ENCODE measurements around the gene ARL6. TPM values are rescaled to one million over a fixed set of nuclear protein-coding genes. Genes with fewer than 3 reads are reported as not detected.
A peak's percentile ranks its signal among the peaks of the same experiment; 100 is the strongest.
"Not testable (repeated sequence)": the region's sequence is repeated elsewhere in the genome, so short reads cannot be mapped to it uniquely, and the experiment has no call there.

Gene ARL6
- total RNA-seq, 2 experiments from 2014 or later = 3.0 to 4.7 TPM

DNA sequence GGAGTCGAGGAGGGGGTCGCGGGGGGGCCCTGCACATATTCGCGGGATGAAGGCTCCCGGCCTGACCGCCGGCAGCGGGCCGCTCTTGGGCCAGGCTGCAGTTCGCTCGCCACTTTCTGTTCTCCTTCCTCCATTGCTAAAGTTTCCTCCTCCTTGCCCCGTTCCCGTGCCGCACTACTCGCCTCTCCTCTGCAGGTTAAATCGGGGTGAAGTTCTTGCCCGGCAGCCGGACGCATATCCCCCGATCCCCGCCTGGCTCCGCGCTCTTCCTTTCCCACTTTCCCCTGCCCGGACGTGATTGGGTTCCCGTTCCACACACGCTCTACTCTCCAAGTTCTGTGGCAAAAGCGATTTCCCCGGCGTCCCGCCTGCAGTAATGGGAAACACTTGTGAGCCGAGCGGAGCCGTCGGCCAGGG lies 57.8 kb downstream of the ARL6 start:
- Mint-ChIP-seq H3K36me3 (ENCODE audit: low read depth) (no peaks in the 10 kb centered on the region), H3K4me3 (peak overlapping the region; percentile 95), H3K27me3 (ENCODE audit: low read depth) (peaks cover 16% of the 10 kb centered on the region), H3K9me3 (no peaks in the 10 kb centered on the region), H3K4me1 (ENCODE audit: low read depth) (peaks cover 14% of the 10 kb centered on the region), H3K27ac (no peak overlapping the region)
- intact Hi-C loops (cut with micrococcal nuclease) = loop anchor here (2.0 kb wide), 1 partner anchor 30 kb away; no protein-coding TSS in a partner anchor
- DNase-seq = peak; percentile 19
- CTCF ChIA-PET = no interaction called here

DNA sequence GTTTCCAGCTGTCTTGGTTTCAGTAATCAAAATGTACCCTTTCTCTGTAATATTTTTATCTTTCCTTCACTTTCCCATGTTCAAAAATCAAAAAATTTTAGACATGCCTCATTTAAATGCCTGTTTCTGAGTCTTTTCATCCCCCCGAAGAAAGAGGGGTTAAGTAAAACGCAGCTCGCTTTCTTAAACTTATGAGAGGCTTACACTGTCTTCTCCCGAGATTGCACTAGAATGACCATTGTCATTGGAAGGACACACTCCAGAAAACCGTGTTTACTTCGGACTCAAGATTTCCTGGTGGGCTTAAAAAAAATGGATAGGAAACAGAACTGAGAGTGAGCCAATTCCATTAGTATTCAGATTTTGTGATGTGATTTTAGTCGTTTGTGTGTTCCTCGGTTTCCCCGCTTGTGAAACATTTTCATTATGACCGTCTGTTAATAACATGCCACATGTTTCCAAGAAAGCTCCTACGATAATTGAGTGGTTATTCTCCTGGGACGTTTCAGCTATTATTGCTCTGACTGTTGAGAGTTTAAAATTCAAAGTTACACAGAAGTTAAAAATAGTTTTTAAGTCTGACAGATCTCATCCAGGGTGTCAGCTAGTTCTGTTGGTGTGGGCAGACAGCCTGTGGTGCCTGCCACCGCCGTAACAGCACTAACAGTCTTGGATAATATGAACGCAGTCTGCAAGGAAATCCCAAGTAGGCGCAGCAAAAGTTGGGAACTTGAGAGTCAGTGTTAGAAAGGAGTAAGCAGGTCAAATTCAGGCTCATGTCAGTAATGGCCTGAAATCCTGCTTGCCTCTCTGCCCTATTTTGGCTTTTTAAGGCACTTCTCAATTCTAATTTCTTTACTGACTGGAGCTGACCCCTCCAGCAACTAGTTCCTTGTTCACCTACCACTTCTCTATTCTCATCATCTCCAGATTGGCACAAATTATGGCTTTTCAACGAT lies 58.8 kb downstream of the ARL6 start:
- CTCF ChIA-PET = no interaction called here
- DNase-seq = no peak
- intact Hi-C loops (cut with micrococcal nuclease) = loop anchor here (2.0 kb wide), 1 partner anchor 31 kb away; no protein-coding TSS in a partner anchor
- Mint-ChIP-seq H3K36me3 (ENCODE audit: low read depth) (no peaks in the 10 kb centered on the region), H3K27ac (no peak overlapping the region), H3K9me3 (no peaks in the 10 kb centered on the region), H3K4me1 (ENCODE audit: low read depth) (peaks cover 14% of the 10 kb centered on the region), H3K4me3 (peak overlapping the region; percentile 95), H3K27me3 (ENCODE audit: low read depth) (peaks cover 15% of the 10 kb centered on the region)

DNA sequence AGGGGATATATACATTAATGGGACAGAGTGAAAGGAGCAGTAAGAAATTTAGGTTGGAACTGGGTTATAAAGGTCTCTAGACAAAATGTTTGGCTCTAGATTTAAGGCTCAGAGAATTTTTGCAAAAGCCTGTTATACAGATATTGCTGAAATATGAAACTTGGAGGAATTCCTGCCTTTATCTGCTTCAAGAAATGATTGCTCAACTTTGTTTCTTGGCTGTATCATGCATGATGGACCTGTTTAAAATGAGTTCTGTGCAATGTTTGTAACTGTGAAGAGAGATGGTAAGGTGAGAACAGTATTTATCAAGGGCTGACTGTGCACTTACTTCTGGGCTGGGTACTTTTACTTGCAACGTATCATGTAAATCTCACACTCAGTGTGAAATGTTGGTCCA lies 60.5 kb downstream of the ARL6 start:
- intact Hi-C loops (cut with micrococcal nuclease) = no loop called here
- CTCF ChIA-PET = no interaction called here
- peaks cover 15% of the 10 kb centered on the region for H3K27me3 Mint-ChIP-seq (ENCODE audit: low read depth)
- H3K27ac Mint-ChIP-seq = no peak overlapping the region
- peaks cover 14% of the 10 kb centered on the region for H3K4me1 Mint-ChIP-seq (ENCODE audit: low read depth)
- no peaks in the 10 kb centered on the region for H3K9me3 Mint-ChIP-seq
- no peak for DNase-seq
- H3K4me3 Mint-ChIP-seq = no peak overlapping the region
- no peaks in the 10 kb centered on the region for H3K36me3 Mint-ChIP-seq (ENCODE audit: low read depth)

DNA sequence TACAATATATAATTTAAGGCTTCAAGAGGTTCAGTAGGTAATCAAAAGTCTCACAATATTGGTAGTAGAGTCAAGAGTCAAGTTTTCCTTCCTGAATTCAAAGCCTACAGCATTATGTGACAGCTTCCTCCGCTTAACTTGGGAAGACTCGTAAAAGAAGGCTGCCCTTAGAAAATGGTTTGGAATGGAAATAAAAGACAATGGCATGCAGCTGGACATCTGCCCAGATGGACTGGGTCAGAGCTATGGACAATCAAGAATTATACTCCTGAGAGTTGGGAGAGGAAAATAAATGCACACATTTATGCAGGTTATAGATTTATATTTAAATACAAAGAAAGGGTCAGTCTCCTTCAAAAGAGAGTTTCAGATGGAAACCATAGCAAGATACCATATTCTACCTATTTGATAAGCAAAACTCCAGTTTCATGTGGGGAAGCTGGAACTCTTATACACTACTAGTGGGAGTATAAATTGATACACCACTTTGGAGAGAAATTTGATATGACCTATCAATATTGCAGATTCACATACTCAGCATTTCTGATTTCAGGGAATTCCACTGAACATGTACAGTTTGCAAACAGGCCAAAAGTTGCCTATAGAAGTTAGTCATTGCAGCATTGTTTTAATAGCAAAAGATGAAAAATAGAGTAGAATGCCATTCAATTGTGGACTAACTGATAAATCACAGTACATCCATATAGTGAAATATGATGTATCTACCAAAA lies 63.3 kb downstream of the ARL6 start:
- no peak overlapping the region for H3K27ac Mint-ChIP-seq
- no peak for DNase-seq
- CTCF ChIA-PET = interaction anchor here (0.5 kb wide), 1 partner anchor 148 kb away, joined by 3 read pairs; no protein-coding TSS in a partner anchor
- H3K4me3 Mint-ChIP-seq = no peak overlapping the region
- intact Hi-C loops (cut with micrococcal nuclease) = no loop called here
- no peaks in the 10 kb centered on the region for H3K9me3 Mint-ChIP-seq
- H3K36me3 Mint-ChIP-seq (ENCODE audit: low read depth) = no peaks in the 10 kb centered on the region
- peaks cover 5% of the 10 kb centered on the region for H3K4me1 Mint-ChIP-seq (ENCODE audit: low read depth)
- H3K27me3 Mint-ChIP-seq (ENCODE audit: low read depth) = peaks cover 7% of the 10 kb centered on the region

DNA sequence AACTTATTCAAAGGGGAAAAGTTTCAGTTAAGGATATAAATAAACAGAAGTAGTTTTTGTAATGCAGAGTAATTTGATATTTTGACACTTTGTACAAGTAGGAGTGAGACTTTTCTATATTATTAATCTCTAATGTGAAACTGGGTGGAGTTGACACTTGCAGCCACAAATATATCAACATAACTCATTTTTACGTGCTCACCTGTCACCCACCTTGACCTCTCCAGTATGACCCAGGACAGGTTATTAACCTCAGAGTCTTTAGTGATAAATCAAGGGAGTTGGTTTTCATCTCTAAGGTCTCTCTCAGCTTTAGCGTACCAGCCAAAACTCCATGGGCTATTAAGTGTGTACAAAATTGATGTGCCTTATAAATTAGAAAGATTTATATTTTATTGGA lies 64.6 kb downstream of the ARL6 start:
- no peak overlapping the region for H3K27ac Mint-ChIP-seq

DNA sequence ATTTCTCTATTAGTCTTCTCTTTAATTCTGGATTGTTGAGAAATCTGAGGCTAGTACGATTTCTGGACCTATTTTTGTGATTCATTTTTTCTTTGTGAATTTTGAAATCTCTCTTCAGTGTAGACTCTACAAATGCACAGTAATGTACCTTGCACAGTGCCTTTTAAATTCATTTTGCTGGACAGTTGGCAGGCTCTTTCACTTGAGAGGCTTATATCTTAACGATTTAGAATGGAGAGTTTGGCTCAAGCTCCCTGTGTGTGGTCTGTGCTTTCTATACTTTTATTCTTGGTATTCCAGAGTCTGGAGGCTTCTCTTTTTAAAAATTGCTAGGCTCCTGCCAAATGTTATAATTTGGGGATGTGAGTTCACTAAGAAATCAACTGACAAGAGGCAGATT lies 66.1 kb downstream of the ARL6 start:
- no peak overlapping the region for H3K27ac Mint-ChIP-seq
- H3K9me3 Mint-ChIP-seq = no peaks in the 10 kb centered on the region
- no peak for DNase-seq
- no peak overlapping the region for H3K4me3 Mint-ChIP-seq
- intact Hi-C loops (cut with micrococcal nuclease) = no loop called here
- no peaks in the 10 kb centered on the region for H3K4me1 Mint-ChIP-seq (ENCODE audit: low read depth)
- CTCF ChIA-PET = no interaction called here
- H3K36me3 Mint-ChIP-seq (ENCODE audit: low read depth) = no peaks in the 10 kb centered on the region
- no peaks in the 10 kb centered on the region for H3K27me3 Mint-ChIP-seq (ENCODE audit: low read depth)

More for the DNA sequence above, 64.6 kb downstream of the ARL6 start:
- intact Hi-C loops (cut with micrococcal nuclease) = no loop called here
- DNase-seq = no peak
- H3K4me3 Mint-ChIP-seq = no peak overlapping the region
- no peaks in the 10 kb centered on the region for H3K9me3 Mint-ChIP-seq
- H3K36me3 Mint-ChIP-seq (ENCODE audit: low read depth) = no peaks in the 10 kb centered on the region
- no peaks in the 10 kb centered on the region for H3K4me1 Mint-ChIP-seq (ENCODE audit: low read depth)
- H3K27me3 Mint-ChIP-seq (ENCODE audit: low read depth) = no peaks in the 10 kb centered on the region
- CTCF ChIA-PET = interaction anchor here (0.6 kb wide), 1 partner anchor 1052 kb away, joined by 3 read pairs; no protein-coding TSS in a partner anchor

DNA sequence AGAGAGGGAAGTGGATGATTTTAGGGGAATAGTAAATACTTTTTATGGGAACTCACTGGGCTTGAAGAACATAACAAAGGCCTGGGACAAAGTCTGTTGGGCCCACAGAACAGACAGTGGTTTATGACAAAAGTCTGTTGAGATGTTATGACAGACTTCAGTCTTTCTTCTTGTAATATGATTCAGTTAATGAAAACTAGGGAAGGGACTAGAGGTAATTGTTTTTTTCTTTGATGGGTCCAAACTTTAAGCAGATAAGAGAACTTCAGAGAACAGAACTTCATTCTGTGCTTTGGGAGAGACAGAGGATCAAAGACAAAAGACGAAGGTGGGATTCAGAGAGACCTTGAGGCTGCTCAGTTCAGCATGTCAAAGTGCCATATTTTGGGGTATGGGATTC lies 66.6 kb downstream of the ARL6 start:
- Mint-ChIP-seq H3K27me3 (ENCODE audit: low read depth) (no peaks in the 10 kb centered on the region), H3K4me3 (no peak overlapping the region), H3K27ac (no peak overlapping the region), H3K9me3 (no peaks in the 10 kb centered on the region), H3K36me3 (ENCODE audit: low read depth) (no peaks in the 10 kb centered on the region), H3K4me1 (ENCODE audit: low read depth) (no peaks in the 10 kb centered on the region)
- intact Hi-C loops (cut with micrococcal nuclease) = no loop called here
- CTCF ChIA-PET = no interaction called here
- no peak for DNase-seq

DNA sequence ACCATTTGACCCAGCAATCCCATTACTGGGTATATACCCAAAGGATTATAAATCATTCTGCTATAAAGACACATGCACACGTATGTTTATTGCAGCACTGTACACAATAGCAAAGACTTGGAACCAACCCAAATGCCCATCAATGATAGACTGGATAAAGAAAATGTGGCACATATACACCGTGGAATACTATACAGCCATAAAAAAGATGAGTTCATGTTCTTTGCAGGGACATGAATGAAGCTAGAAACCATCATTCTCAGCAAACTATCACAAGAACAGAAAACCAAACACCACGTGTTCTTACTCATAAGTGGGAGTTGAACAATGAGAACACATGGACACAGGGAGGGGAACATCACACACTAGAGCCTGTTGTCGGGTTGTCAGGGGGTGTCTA lies 68.6 kb downstream of the ARL6 start:
- CTCF ChIA-PET; H3K36me3 Mint-ChIP-seq (ENCODE audit: low read depth); DNase-seq; H3K27me3 Mint-ChIP-seq (ENCODE audit: low read depth); H3K4me3 Mint-ChIP-seq; H3K9me3 Mint-ChIP-seq; intact Hi-C loops (cut with micrococcal nuclease); H3K27ac Mint-ChIP-seq; H3K4me1 Mint-ChIP-seq (ENCODE audit: low read depth): not testable (repeated sequence)

DNA sequence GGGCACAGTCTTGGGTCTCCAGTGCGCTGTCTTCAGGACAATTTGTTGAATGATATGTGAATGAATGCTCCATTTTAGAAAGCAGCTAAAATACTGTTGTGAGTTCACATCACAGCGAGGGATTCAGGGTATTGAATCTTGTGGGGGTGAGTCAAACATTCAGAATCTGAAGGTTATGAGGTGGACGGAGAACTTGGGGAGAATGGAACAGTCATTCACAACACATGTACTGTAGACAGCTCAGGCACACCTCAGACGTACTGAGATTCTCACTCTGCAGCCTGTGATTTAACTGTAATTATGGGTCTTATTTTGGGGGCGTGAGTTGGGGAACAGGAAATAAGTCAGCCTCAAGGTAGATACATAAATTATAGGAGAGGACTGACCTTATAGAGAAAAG lies 71.2 kb downstream of the ARL6 start:
- intact Hi-C loops (cut with micrococcal nuclease) = no loop called here
- no peak for DNase-seq
- CTCF ChIA-PET = no interaction called here
- Mint-ChIP-seq H3K4me3 (no peak overlapping the region), H3K4me1 (ENCODE audit: low read depth) (no peaks in the 10 kb centered on the region), H3K27ac (no peak overlapping the region), H3K9me3 (no peaks in the 10 kb centered on the region), H3K36me3 (ENCODE audit: low read depth) (no peaks in the 10 kb centered on the region), H3K27me3 (ENCODE audit: low read depth) (no peaks in the 10 kb centered on the region)

DNA sequence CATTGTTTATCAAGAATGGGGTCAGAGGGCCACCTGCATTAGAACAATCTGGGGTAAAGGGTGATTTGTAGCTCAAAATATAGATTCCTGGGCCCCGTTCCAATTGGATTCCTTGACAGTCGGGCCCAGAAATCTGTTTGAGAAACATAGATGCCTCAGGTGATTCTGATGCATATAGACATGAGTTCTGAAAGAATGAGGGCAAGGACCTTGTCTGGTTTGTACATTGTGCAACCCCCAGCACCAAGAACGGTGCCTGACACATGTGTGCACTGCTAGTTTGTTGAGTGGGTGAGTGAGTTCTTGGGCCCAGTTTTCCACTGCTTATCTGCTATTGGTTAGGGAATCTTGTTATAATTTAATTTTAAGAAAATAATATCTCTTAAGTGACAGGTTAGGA lies 73.8 kb downstream of the ARL6 start:
- H3K27me3 Mint-ChIP-seq (ENCODE audit: low read depth) = no peaks in the 10 kb centered on the region
- no peaks in the 10 kb centered on the region for H3K36me3 Mint-ChIP-seq (ENCODE audit: low read depth)
- intact Hi-C loops (cut with micrococcal nuclease) = no loop called here
- H3K27ac Mint-ChIP-seq = no peak overlapping the region
- H3K9me3 Mint-ChIP-seq = no peaks in the 10 kb centered on the region
- no peak for DNase-seq
- CTCF ChIA-PET = interaction anchor here (0.9 to 1.0 kb wide), 2 partner anchors 117 to 184 kb away, joined by 3 to 5 read pairs; no protein-coding TSS in a partner anchor
- H3K4me1 Mint-ChIP-seq (ENCODE audit: low read depth) = no peaks in the 10 kb centered on the region
- no peak overlapping the region for H3K4me3 Mint-ChIP-seq

DNA sequence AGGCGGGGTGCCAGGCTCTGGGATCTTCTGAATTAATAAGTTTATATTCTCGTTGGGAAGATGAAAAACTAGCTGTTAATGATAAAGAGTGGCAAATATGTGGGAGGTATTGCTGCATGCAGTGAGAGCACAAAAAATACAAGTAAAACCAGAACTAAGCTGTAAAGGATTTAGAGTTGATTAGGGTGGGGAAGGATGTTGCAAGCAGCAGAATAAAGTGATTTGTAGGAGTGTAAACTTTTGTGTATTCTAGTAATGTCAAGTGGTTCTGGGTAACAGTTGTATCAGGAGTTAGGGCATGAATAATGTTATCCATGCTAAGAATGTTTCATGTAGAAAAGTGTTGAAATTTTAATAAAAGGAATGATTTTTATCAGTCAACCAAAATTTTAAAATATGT lies 75.4 kb downstream of the ARL6 start:
- H3K4me1 Mint-ChIP-seq (ENCODE audit: low read depth) = no peaks in the 10 kb centered on the region
- no peak for DNase-seq
- CTCF ChIA-PET = no interaction called here
- no peak overlapping the region for H3K4me3 Mint-ChIP-seq
- H3K27me3 Mint-ChIP-seq (ENCODE audit: low read depth) = no peaks in the 10 kb centered on the region
- intact Hi-C loops (cut with micrococcal nuclease) = no loop called here
- no peaks in the 10 kb centered on the region for H3K9me3 Mint-ChIP-seq
- peaks cover 2% of the 10 kb centered on the region for H3K36me3 Mint-ChIP-seq (ENCODE audit: low read depth)
- H3K27ac Mint-ChIP-seq = no peak overlapping the region

DNA sequence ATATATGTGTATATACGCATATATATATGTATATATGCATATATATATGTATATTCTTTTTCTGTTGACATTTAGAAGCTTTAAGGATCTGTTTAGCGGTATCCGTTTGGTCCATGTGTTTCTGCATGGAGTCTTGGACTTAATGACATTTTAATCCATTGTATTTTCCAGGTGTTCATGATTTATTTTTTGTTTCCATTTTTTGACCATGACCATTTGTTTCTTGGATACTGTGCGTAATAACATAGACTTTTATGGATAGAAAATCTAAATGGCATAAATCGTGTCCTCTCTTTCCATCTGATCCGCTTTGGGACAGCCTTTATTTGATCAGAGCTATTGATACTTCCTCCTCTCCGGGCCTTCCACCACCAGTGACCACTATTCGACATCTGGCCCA lies 76.7 kb downstream of the ARL6 start:
- CTCF ChIA-PET = no interaction called here
- no peaks in the 10 kb centered on the region for H3K4me1 Mint-ChIP-seq (ENCODE audit: low read depth)
- H3K4me3 Mint-ChIP-seq = no peak overlapping the region

More for the DNA sequence above, 76.7 kb downstream of the ARL6 start:
- Mint-ChIP-seq H3K27ac (no peak overlapping the region), H3K36me3 (ENCODE audit: low read depth) (peaks cover 2% of the 10 kb centered on the region), H3K27me3 (ENCODE audit: low read depth) (no peaks in the 10 kb centered on the region), H3K9me3 (no peaks in the 10 kb centered on the region)
- intact Hi-C loops (cut with micrococcal nuclease) = no loop called here
- no peak for DNase-seq
